PC-3 (cell line): ENCODE results near the gene PYGM. TPM values are rescaled to one million over a fixed set of nuclear protein-coding genes. Genes with fewer than 3 reads are reported as not detected.
A peak's percentile ranks its signal among the peaks of the same experiment; 100 is the strongest.

Experiments
- ATAC-seq: fragments of 200-7000 bp; cut with Tn5 transposase; 2 replicates; pipeline ENCODE4 v1.9.1; 2020; ENCODE audit warnings: mild to moderate bottlenecking, moderate library complexity
- BruUV-seq: library from RNA; stranded (reverse); fragments of 400-500 nt; replicated peaks from 2 replicates; lab custom pipeline; 2021; lab: Mats Ljungman, UMichigan
- CTCF ChIA-PET: fragments of 300-600 bp; sonication (Branson Sonifier 250); formaldehyde crosslinking; loops from one replicate; lab custom pipeline; 2022; ENCODE audit warnings: antibody characterized with exemption; lab: Charles Lee
- POLR2A ChIA-PET: fragments of 300-600 bp; sonication (Branson Sonifier 250); formaldehyde crosslinking; loops from one replicate; lab custom pipeline; 2022; ENCODE audit warnings: antibody characterized with exemption; ENCODE audit not compliant: unreplicated experiment; lab: Charles Lee
- DNase-seq: peaks from one replicate; pipeline ENCODE4 v3.0.0-alpha.2; 2015
- H2AFZ ChIP-seq: fragments of 300-600 bp; sonication (generic); 2 replicates; pipeline ENCODE4 v1.6.0; 2016; ENCODE audit warnings: antibody characterized with exemption, low read length
- H3F3A ChIP-seq: fragments of 300-600 bp; sonication (generic); one replicate; pipeline ENCODE4 v1.6.0; 2017; ENCODE audit warnings: antibody characterized with exemption, low read length, control low read depth, mild to moderate bottlenecking; ENCODE audit not compliant: unreplicated experiment
- H3K27ac ChIP-seq: fragments of 300-600 bp; sonication (generic); 2 replicates; pipeline ENCODE4 v1.5.1; 2016; ENCODE audit warnings: mild to moderate bottlenecking, low read length
- H3K27me3 ChIP-seq: fragments of 300-600 bp; sonication (generic); 2 replicates; pipeline ENCODE4 v1.6.1; 2016; ENCODE audit warnings: low read length, mixed read lengths
- H3K36me3 ChIP-seq: fragments of 300-600 bp; sonication (generic); 2 replicates; pipeline ENCODE4 v1.6.1; 2016; ENCODE audit warnings: low read depth, mixed run types, low read length, mixed read lengths
- H3K4me1 ChIP-seq: fragments of 300-600 bp; sonication (generic); 2 replicates; pipeline ENCODE4 v1.5.1; 2016; ENCODE audit warnings: low read length; ENCODE audit not compliant: insufficient read depth
- H3K4me2 ChIP-seq: fragments of 300-600 bp; sonication (generic); 2 replicates; pipeline ENCODE4 v1.6.0; 2016; ENCODE audit warnings: low read length
- H3K4me3 ChIP-seq: fragments of 300-600 bp; sonication (generic); 2 replicates; pipeline ENCODE4 v1.5.1; 2016; ENCODE audit warnings: mild to moderate bottlenecking, low read length, mixed read lengths
- H3K79me2 ChIP-seq: fragments of 300-600 bp; sonication (generic); 2 replicates; pipeline ENCODE4 v1.6.1; 2017; ENCODE audit warnings: low read length, mixed read lengths
- H3K9ac ChIP-seq: fragments of 300-600 bp; sonication (generic); 2 replicates; pipeline ENCODE4 v1.6.0; 2016; ENCODE audit warnings: mild to moderate bottlenecking, low read length
- H3K9me2 ChIP-seq: fragments of 300-600 bp; sonication (generic); replicated peaks from 2 replicates; pipeline ENCODE4 v1.6.1; 2016; ENCODE audit warnings: mixed run types, low read length, mixed read lengths
- H3K9me3 ChIP-seq: fragments of 300-600 bp; sonication (generic); 2 replicates; pipeline ENCODE4 v1.6.1; 2016; ENCODE audit warnings: low read length, mixed read lengths
- H4K20me1 ChIP-seq: fragments of 300-600 bp; sonication (generic); 2 replicates; pipeline ENCODE4 v1.6.1; 2016; ENCODE audit warnings: low read length, mixed read lengths
- EZH2 ChIP-seq: fragments of 300-600 bp; sonication (generic); IDR thresholded peaks from one replicate; pipeline ENCODE4 v1.6.1; 2017; ENCODE audit warnings: antibody characterized with exemption, mild to moderate bottlenecking, low read length; ENCODE audit not compliant: unreplicated experiment
- EZH2phosphoT487 ChIP-seq: fragments of 300-600 bp; sonication (generic); IDR thresholded peaks from 2 replicates; pipeline ENCODE4 v1.6.1; 2018; ENCODE audit warnings: mild to moderate bottlenecking, antibody characterized with exemption, low read length, borderline replicate concordance
- intact Hi-C: fragments of 100-400 bp; cut with micrococcal nuclease; formaldehyde crosslinking; loops from 2 replicates; pipeline ENCODE4 v1.9.0; 2023
- total RNA-seq: library from RNA; depleted of rRNA; stranded (reverse); fragments of >200 nt; gene quantifications from 2 replicates; pipeline ENCODE4 v1.2.3, GENCODE V29; 2014
- TF ChIP-seq, protein P1 (sequence below): fragments of 300-600 bp; sonication (generic); conservative IDR thresholded peaks from 2 replicates; pipeline ENCODE4 v1.5.1; 2017; ENCODE audit warnings: antibody characterized with exemption, low read depth, mild to moderate bottlenecking, low read length

Gene PYGM
- total RNA-seq, 1 experiment from 2014 or later, result 0.95 TPM

DNA sequence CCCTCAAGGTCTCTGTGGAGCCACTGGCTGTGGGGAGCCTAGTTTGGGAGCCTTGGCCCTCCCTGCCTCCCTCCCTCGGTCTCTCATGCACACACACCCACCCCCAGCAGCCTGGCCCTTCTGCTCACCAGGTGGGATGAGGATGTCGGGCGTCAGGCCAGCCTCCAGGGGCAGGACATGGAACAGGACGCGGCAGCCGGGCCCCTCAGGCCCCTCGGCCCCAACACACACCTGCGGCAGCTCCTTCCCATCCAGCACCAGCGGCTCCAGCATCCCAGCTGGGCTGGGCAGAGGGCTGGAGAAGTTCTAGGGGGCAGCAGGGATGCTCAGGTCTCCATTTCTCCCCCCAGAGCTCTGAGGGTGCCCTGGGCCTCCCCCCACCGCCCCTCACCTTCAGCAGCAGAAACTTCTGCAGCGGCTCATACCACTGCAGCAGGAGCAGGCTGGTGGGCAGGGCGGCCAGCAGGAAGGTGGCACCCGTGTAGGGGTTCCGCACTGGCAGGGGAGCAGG is 32.1 kb upstream of the PYGM start:
- BruUV-seq, result no TSS peak
- intact Hi-C loops, result no loop called here
- Histone ChIP-seq H3K9me3 (no peaks in the 10 kb centered on the region), H3K9ac (no peak overlapping the region), H3K79me2 (no peaks in the 10 kb centered on the region), H2AFZ (no peak overlapping the region), H3K36me3 (peaks cover 4% of the 10 kb centered on the region; the same call in 1 of the 2 replicates), H3K27ac (no peak overlapping the region), H3K9me2 (no peaks in the 10 kb centered on the region), H3F3A (no peaks in the 10 kb centered on the region), H4K20me1 (no peaks in the 10 kb centered on the region), H3K4me3 (no peak overlapping the region), H3K4me2 (no peak overlapping the region), H3K4me1 (no peaks in the 10 kb centered on the region), H3K27me3 (no peaks in the 10 kb centered on the region)
- DNase-seq (no peak), ATAC-seq (no peak)
- CTCF ChIA-PET, result no interaction called here
- POLR2A ChIA-PET, result interaction anchor here (0.6 kb wide), 1 partner anchor 48 kb away, joined by 3 read pairs; no protein-coding TSS in a partner anchor
- TF ChIP-seq EZH2 (no peak), EZH2phosphoT487 (no peak)
- TF ChIP-seq, protein P1, sequence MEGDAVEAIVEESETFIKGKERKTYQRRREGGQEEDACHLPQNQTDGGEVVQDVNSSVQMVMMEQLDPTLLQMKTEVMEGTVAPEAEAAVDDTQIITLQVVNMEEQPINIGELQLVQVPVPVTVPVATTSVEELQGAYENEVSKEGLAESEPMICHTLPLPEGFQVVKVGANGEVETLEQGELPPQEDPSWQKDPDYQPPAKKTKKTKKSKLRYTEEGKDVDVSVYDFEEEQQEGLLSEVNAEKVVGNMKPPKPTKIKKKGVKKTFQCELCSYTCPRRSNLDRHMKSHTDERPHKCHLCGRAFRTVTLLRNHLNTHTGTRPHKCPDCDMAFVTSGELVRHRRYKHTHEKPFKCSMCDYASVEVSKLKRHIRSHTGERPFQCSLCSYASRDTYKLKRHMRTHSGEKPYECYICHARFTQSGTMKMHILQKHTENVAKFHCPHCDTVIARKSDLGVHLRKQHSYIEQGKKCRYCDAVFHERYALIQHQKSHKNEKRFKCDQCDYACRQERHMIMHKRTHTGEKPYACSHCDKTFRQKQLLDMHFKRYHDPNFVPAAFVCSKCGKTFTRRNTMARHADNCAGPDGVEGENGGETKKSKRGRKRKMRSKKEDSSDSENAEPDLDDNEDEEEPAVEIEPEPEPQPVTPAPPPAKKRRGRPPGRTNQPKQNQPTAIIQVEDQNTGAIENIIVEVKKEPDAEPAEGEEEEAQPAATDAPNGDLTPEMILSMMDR, result no peak

DNA sequence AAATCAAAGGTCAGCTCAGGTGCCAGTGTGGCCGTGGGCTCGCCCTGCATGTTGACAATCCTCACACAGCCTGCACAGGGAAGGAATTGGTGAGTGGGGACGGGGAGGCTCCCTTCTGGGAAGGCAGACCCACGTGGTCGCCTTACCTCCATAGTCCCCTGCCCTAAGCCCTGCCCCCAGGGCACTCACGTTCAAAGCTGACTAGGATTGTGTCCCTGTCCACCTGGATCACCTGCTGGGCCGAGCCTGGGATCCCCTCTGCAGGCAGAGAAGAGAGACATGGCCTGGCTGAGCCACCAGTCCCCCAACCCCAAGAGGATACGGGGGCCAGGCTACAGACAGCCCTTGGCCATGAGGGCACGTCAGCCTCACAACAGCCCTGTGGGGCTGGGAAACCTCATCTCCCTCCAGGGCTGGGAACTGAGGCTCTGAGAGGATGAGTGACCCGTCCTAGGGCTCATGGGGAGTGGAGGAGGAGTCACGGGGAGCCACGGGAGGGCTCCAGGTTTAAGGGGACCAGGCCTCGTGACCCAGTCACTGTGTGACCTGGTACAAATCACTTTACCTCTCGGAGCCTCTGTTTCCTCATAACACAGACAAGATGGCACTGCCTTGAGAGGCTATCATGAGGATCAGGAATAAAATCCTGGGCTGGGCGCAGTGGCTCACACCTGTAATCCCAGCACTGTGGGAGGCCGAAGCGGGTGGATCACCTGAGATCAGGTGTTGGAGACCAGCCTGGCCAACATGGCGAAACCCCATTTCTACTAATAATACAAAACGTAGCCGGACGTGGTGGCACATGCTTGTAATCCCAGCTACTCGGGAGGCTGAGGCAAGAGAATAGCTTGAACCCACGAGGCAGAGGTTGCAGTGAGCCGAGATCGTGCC is 30.7 kb upstream of the PYGM start:
- Histone ChIP-seq H3K9me3 (no peaks in the 10 kb centered on the region), H3K9me2 (no peaks in the 10 kb centered on the region), H4K20me1 (no peaks in the 10 kb centered on the region), H3K79me2 (no peaks in the 10 kb centered on the region), H3K4me3 (no peak overlapping the region), H3K4me2 (no peak overlapping the region), H3K9ac (no peak overlapping the region), H2AFZ (no peak overlapping the region), H3K4me1 (no peaks in the 10 kb centered on the region), H3F3A (no peaks in the 10 kb centered on the region), H3K36me3 (no peaks in the 10 kb centered on the region; the same call in 1 of the 2 replicates), H3K27ac (no peak overlapping the region), H3K27me3 (no peaks in the 10 kb centered on the region)
- TF ChIP-seq EZH2phosphoT487, result no peak
- no peak for DNase-seq
- POLR2A ChIA-PET, result no interaction called here
- no peak for ATAC-seq
- BruUV-seq, result no TSS peak
- CTCF ChIA-PET, result no interaction called here
- intact Hi-C loops, result no loop called here

DNA sequence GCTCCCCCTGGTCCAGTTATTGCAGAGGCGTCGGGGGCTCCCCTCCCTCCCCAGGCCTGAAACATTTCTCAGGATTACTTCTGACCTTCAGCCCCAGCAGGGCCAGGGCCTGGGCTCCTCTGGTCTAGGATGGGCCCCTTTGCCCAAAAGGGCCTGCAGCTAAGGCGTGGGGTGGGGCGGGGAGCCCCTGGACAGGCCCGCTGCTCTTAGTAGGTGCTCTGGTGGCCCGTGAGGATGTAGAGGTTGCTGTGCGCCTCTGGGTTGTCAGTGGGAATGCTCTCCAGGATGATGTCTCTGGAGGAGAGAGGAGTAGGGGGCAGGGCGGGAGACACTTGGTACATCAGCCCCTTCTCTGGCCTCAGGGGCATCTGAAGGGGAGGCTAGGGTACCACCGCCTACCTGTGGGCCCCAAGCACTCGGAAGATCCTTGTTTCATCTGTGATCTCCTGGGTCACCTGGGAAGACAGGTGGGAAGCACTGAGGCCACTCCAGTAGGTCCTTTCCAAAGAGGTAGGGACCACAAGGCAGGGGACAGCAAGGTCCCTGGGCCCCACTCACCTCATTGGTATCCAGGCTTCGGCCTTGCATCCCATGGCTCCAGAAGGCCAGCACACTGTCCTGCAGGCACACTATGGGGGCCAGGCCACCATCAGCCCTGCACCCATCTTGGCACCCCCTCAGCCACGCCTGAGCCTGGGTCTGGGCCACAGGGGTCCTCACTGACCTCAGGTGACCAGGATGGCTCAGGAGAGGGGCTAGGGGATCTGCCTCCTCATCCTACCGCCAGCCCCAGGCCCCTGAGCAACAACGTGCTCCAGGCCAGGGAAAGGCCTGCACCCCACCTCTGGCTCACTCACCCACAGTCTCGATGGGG is 29.8 kb upstream of the PYGM start:
- Histone ChIP-seq H3K4me1 (no peaks in the 10 kb centered on the region), H3K4me3 (no peak overlapping the region), H3K9ac (no peak overlapping the region), H3K4me2 (no peak overlapping the region), H3K9me2 (no peaks in the 10 kb centered on the region), H3K27ac (no peak overlapping the region), H2AFZ (no peak overlapping the region), H4K20me1 (no peaks in the 10 kb centered on the region), H3K9me3 (no peaks in the 10 kb centered on the region), H3K27me3 (no peaks in the 10 kb centered on the region), H3K79me2 (no peaks in the 10 kb centered on the region), H3K36me3 (no peaks in the 10 kb centered on the region; the same call in 1 of the 2 replicates), H3F3A (no peaks in the 10 kb centered on the region)
- BruUV-seq, result TSS peak; percentile 45
- POLR2A ChIA-PET, result no interaction called here
- DNase-seq (no peak), ATAC-seq (no peak)
- TF ChIP-seq EZH2 (no peak), EZH2phosphoT487 (no peak)
- TF ChIP-seq, protein P1, result no peak
- CTCF ChIA-PET, result no interaction called here
- intact Hi-C loops, result no loop called here
